ENCODE data around the gene ZNF212. TPM values are rescaled to one million over a fixed set of nuclear protein-coding genes. Genes with fewer than 3 reads are reported as not detected.
A peak's percentile ranks its signal among the peaks of the same experiment; 100 is the strongest.
"Not testable (repeated sequence)": the region's sequence is repeated elsewhere in the genome, so short reads cannot be mapped to it uniquely, and the experiment has no call there.

The ZNF212 gene
- polyA plus RNA-seq, 1 experiment, result 4.6 TPM

DNA sequence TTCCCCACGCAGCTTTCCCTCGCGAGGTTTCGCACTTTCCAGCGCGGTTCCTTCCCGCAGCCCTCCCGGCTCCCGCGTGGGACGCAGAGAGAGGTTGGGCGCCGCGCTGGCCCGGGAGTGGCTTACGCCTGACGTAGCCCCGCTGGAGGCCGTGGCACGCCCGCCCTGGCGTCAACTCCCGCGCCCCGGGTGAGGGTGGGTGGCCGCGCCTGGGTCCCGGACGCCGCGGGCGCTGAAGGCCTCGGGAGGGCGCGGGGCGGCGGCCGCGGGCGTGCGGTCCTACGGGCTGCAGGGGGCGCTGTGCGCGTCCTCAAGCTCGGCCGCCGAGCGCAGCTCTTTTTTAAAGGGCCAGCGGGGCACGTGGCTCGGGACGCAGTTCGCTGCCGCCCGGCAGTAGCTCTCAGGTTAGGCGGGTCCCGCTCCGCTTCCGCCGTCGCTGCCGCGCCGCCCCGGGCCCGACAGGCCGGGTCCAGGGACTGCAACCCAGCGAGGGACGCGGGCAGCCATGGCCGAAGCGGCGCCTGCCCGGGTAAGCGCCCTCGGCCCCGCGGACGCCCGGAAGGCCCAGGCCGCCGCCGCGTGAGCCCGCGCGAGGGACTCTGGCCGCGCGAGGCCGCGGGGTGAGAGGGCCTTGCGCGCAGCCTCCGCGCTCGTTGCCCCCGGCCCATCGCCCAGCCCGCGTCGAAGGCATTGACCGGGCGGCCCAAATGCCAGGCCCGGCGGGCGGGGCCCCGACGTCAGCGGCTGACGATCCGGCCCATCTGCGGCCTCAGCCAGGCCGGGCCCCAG, 22.6 kb downstream of the ZNF212 start, which contains the start of gene ZNF783:
Gene ZNF783 (plus strand): TSS at position 368 of the 789 bp plus-strand sequence. CDS start 138 bp downstream, at position 506.
- TF ChIP-seq CTCF (IDR thresholded peaks at IDR 0.05; ENCODE audit: insufficient read depth, low read depth, low read length), result peak; percentile 47

DNA sequence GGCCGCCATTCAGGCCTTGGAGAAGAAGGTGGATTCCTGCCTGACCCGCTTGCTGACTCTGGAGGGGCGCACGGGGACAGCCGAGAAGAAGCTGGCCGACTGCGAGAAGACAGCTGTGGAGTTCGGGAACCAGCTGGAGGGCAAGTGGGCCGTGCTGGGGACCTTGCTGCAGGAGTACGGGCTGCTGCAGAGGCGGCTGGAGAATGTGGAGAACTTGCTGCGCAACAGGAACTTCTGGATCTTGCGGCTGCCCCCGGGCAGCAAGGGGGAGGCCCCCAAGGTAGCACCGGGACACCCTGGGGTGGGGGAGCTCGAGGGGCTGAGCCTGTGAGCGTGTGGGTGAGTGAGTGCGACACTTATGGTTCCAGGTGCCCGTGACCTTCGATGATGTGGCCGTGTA, 27.0 kb downstream of the ZNF212 start:
- H3K36me3 ChIP-seq (ENCODE audit: control insufficient read depth, insufficient read depth, low read length), result peaks cover 15% of the 10 kb centered on the region
- no peaks in the 10 kb centered on the region for H3K27me3 ChIP-seq (ENCODE audit: control insufficient read depth, insufficient read depth, low read length)
- DNase-seq (ENCODE audit: low read depth), result no peak
- no peak overlapping the region for H3K4me3 ChIP-seq (ENCODE audit: low read depth, low read length)
- TF ChIP-seq CTCF (IDR thresholded peaks at IDR 0.05; ENCODE audit: insufficient read depth, low read depth, low read length), result no peak
- POLR2A ChIA-PET, result no interaction called here
- CTCF ChIA-PET, result no interaction called here

More for the DNA sequence above, 22.6 kb downstream of the ZNF212 start, which contains the start of gene ZNF783:
- ChIA-PET POLR2A (no interaction called here), CTCF (interaction anchor here (0.6 to 2.7 kb wide), 14 partner anchors 9 to 480 kb away, joined by 3 to 22 read pairs (median 4); partner anchors contain the start of gene ZNF398)
- DNase-seq (ENCODE audit: low read depth), result peak; percentile 40
- Histone ChIP-seq H3K4me3 (ENCODE audit: low read depth, low read length) (peak within 1 kb of the TSS; percentile 61), H3K36me3 (ENCODE audit: control insufficient read depth, insufficient read depth, low read length) (peaks cover 11% of the 10 kb centered on the region), H3K27me3 (ENCODE audit: control insufficient read depth, insufficient read depth, low read length) (no peaks in the 10 kb centered on the region)

- Histone ChIP-seq H3K4me3 (ENCODE audit: low read depth, low read length) (no peak overlapping the region), H3K27me3 (ENCODE audit: control insufficient read depth, insufficient read depth, low read length) (no peaks in the 10 kb centered on the region), H3K36me3 (ENCODE audit: control insufficient read depth, insufficient read depth, low read length) (peaks cover 15% of the 10 kb centered on the region)
- no peak for DNase-seq (ENCODE audit: low read depth)
- ChIA-PET POLR2A (no interaction called here), CTCF (no interaction called here)
- TF ChIP-seq CTCF (IDR thresholded peaks at IDR 0.05; ENCODE audit: insufficient read depth, low read depth, low read length), result no peak
Measured at GRCh38 chr7:149267733-149268132, 28.3 kb downstream of the ZNF212 start.

- CTCF ChIA-PET; H3K27me3 ChIP-seq (ENCODE audit: control insufficient read depth, insufficient read depth, low read length); POLR2A ChIA-PET: not testable (repeated sequence)
Measured at GRCh38 chr7:149274424-149274823, 35.0 kb downstream of the ZNF212 start.

GRCh38 chr7:149277871-149278270, 38.4 kb downstream of the ZNF212 start:
- H3K27me3 ChIP-seq (ENCODE audit: control insufficient read depth, insufficient read depth, low read length), result no peaks in the 10 kb centered on the region
- DNase-seq (ENCODE audit: low read depth), result no peak
- no peak for TF ChIP-seq CTCF (IDR thresholded peaks at IDR 0.05; ENCODE audit: insufficient read depth, low read depth, low read length)
- CTCF ChIA-PET, result no interaction called here
- POLR2A ChIA-PET, result no interaction called here
- peaks cover 21% of the 10 kb centered on the region for H3K36me3 ChIP-seq (ENCODE audit: control insufficient read depth, insufficient read depth, low read length)
- no peak overlapping the region for H3K4me3 ChIP-seq (ENCODE audit: low read depth, low read length)

More at GRCh38 chr7:149274424-149274823, 35.0 kb downstream of the ZNF212 start:
- H3K36me3 ChIP-seq (ENCODE audit: control insufficient read depth, insufficient read depth, low read length), result peaks cover 16% of the 10 kb centered on the region
- not testable (repeated sequence) for H3K4me3 ChIP-seq (ENCODE audit: low read depth, low read length); DNase-seq (ENCODE audit: low read depth)
